Effector memory CD4-positive, alpha-beta T cell (primary cell): ENCODE data around the gene EGFR.

Experiments used
- DNase-seq, 3 donors: peaks; one replicate each; pipeline ENCODE4 v3.0.0-alpha.2; 2020
- H3K27ac ChIP-seq: 2 replicates; pipeline ENCODE4 v1.7.0; 2013; ENCODE audit warnings: mild to moderate bottlenecking, low read length, moderate library complexity; ENCODE audit not compliant: insufficient read depth, poor library complexity, severe bottlenecking
- H3K27me3 ChIP-seq: replicated peaks from 2 replicates; pipeline ENCODE4 v1.7.0; 2013; ENCODE audit warnings: mild to moderate bottlenecking, low read length; ENCODE audit not compliant: insufficient read depth, control insufficient read depth, poor library complexity, severe bottlenecking
- H3K36me3 ChIP-seq: 2 replicates; pipeline ENCODE4 v1.7.0; 2013; ENCODE audit warnings: mild to moderate bottlenecking, low read length, moderate library complexity; ENCODE audit not compliant: control insufficient read depth, insufficient read depth
- H3K4me1 ChIP-seq: 2 replicates; pipeline ENCODE4 v1.7.0; 2013; ENCODE audit warnings: low read length, mild to moderate bottlenecking; ENCODE audit not compliant: control insufficient read depth, insufficient read depth, poor library complexity, severe bottlenecking
- H3K4me3 ChIP-seq: 2 replicates; pipeline ENCODE4 v1.7.0; 2013; ENCODE audit warnings: low read length, low read depth, mild to moderate bottlenecking; ENCODE audit not compliant: insufficient read depth, poor library complexity, severe bottlenecking
- H3K9me3 ChIP-seq: 2 replicates; pipeline ENCODE4 v1.7.0; 2013; ENCODE audit warnings: mild to moderate bottlenecking, low read length, moderate library complexity; ENCODE audit not compliant: control insufficient read depth

EGFR gene

GRCh38 chr7:55078465-55079372, 59.9 kb downstream of the EGFR start:
- DNase-seq: no peak
- H3K27ac ChIP-seq: no peak overlapping the region
- no peaks in the 10 kb centered on the region for H3K9me3 ChIP-seq
- no peaks in the 10 kb centered on the region for H3K36me3 ChIP-seq
- H3K4me1 ChIP-seq: no peaks in the 10 kb centered on the region
- H3K27me3 ChIP-seq: no peaks in the 10 kb centered on the region
- no peak overlapping the region for H3K4me3 ChIP-seq

DNA sequence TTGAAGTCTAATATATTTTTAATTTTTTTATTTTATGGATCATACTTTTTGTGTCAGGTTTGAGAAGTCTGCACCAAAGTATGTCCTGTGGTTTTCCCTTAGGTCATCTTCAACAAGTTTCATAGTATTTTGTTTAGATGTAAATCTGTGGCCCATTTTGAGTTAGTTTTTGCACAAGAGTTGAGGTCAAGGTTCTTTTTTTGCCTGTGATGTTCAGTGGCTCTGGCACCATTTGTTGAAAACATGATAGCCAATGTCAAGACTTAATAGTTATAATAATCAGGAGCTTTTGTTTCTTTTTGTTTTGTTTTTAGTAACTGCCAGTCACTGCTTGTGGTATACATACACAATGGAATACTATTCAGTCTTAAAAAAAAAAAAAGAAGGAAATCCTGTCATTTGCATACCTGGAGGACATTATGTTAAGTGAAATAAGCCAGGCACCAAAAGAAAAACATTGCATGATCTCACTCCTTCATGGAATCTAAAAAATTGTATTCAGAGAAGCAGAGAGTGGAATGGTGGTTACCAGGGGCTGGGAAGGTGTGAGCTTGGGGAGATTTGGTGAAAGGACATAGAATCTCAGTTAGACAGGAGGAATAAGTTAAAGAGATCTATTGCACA, 61.3 kb downstream of the EGFR start:
- no peak overlapping the region for H3K4me3 ChIP-seq
- no peaks in the 10 kb centered on the region for H3K9me3 ChIP-seq
- no peaks in the 10 kb centered on the region for H3K27me3 ChIP-seq
- H3K27ac ChIP-seq: no peak overlapping the region
- no peaks in the 10 kb centered on the region for H3K36me3 ChIP-seq
- DNase-seq: no peak
- H3K4me1 ChIP-seq: no peaks in the 10 kb centered on the region

DNA sequence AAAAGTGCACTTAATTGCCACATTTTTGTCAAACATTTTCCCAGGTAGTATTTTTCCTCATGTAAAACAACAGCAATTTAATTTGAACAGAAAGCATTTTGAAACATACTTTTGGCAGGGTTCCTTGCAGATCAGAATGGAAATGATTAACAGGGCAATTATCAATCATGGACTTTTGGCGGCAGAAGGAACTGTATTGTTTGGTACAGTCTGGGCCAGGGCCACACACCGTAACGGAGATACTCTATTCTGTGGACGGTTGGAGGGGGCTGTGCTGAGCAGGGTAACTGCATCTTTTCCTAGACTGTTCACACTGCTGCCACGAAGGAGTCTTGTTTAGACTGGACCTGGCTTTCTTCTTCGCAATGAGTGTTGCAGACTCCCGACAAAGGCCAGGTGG, 62.3 kb downstream of the EGFR start:
- DNase-seq: no peak
- H3K36me3 ChIP-seq: no peaks in the 10 kb centered on the region
- no peaks in the 10 kb centered on the region for H3K27me3 ChIP-seq
- no peak overlapping the region for H3K27ac ChIP-seq
- no peaks in the 10 kb centered on the region for H3K9me3 ChIP-seq
- H3K4me3 ChIP-seq: no peak overlapping the region
- no peaks in the 10 kb centered on the region for H3K4me1 ChIP-seq

GRCh38 chr7:55081472-55082227, 62.8 kb downstream of the EGFR start:
- no peaks in the 10 kb centered on the region for H3K9me3 ChIP-seq
- no peaks in the 10 kb centered on the region for H3K36me3 ChIP-seq
- H3K27me3 ChIP-seq: no peaks in the 10 kb centered on the region
- no peaks in the 10 kb centered on the region for H3K4me1 ChIP-seq
- H3K4me3 ChIP-seq: no peak overlapping the region
- no peak overlapping the region for H3K27ac ChIP-seq
- DNase-seq: no peak

DNA sequence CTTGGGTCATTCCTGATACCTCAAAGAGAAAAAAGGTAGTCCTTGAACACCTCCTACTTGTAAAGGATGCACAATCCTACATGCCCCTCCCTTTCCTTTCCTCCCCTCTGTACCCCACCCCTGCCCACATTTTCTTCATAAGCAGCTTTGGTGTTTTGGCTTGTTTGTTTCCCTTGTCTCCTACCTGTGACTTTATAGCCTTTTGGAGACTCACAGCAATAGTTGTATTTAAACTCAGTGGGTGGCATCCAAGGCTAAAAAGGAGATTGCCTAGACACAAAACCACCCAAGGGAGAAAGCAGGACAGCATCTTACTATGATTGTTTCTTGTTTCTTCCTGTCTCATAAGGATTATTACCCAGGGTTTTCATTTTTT, 63.4 kb downstream of the EGFR start:
- no peak for DNase-seq
- Histone ChIP-seq H3K4me3 (no peak overlapping the region), H3K27ac (no peak overlapping the region), H3K4me1 (no peaks in the 10 kb centered on the region), H3K9me3 (no peaks in the 10 kb centered on the region), H3K27me3 (no peaks in the 10 kb centered on the region), H3K36me3 (no peaks in the 10 kb centered on the region)

DNA sequence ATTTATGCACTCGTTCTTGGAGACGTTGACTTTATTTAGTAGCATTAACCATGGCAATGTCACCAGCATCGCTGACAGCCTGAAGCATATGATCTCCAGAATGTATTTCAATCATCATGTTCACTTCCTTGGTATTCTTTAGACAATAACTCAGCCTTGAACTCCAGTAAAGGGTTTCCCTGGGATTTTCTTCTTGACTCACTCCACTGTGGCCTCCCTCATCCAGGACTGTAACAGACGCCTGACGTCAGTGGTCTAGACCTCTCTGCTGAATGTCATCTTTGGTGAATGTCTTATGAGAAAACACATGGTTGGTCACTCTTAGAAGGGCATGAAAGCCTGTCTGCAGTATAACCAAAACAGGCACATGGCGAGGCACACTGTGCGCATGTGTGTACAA, 64.4 kb downstream of the EGFR start:
- Histone ChIP-seq H3K36me3 (no peaks in the 10 kb centered on the region), H3K4me3 (no peak overlapping the region), H3K27me3 (no peaks in the 10 kb centered on the region), H3K4me1 (no peaks in the 10 kb centered on the region), H3K9me3 (no peaks in the 10 kb centered on the region), H3K27ac (no peak overlapping the region)
- DNase-seq: no peak

- H3K27me3 ChIP-seq: no peaks in the 10 kb centered on the region
- H3K4me1 ChIP-seq: no peaks in the 10 kb centered on the region
- no peak for DNase-seq
- no peaks in the 10 kb centered on the region for H3K36me3 ChIP-seq
- H3K27ac ChIP-seq: no peak overlapping the region
- no peak overlapping the region for H3K4me3 ChIP-seq
- H3K9me3 ChIP-seq: no peaks in the 10 kb centered on the region
Measured at GRCh38 chr7:55084307-55084706, 65.5 kb downstream of the EGFR start.

GRCh38 chr7:55085511-55086412, 66.9 kb downstream of the EGFR start:
- H3K4me1 ChIP-seq: no peaks in the 10 kb centered on the region
- no peaks in the 10 kb centered on the region for H3K27me3 ChIP-seq
- H3K27ac ChIP-seq: no peak overlapping the region
- no peak for DNase-seq
- H3K36me3 ChIP-seq: no peaks in the 10 kb centered on the region
- no peaks in the 10 kb centered on the region for H3K9me3 ChIP-seq
- no peak overlapping the region for H3K4me3 ChIP-seq

GRCh38 chr7:55086413-55087201, 67.8 kb downstream of the EGFR start:
- DNase-seq: no peak
- H3K36me3 ChIP-seq: no peaks in the 10 kb centered on the region
- H3K4me3 ChIP-seq: no peak overlapping the region
- no peaks in the 10 kb centered on the region for H3K9me3 ChIP-seq
- no peaks in the 10 kb centered on the region for H3K27me3 ChIP-seq
- H3K27ac ChIP-seq: no peak overlapping the region
- H3K4me1 ChIP-seq: no peaks in the 10 kb centered on the region
